Loucy (cell line): Measurements from ENCODE around the gene NAXD.

ENCODE experiments used
- CTCF ChIP-seq: fragments of 200-600 bp; sonication (generic); conservative IDR thresholded peaks from 2 replicates; pipeline ENCODE4 v1.5.1; 2014; ENCODE audit warnings: mild to moderate bottlenecking, antibody characterized with exemption, low read length
- EZH2phosphoT487 ChIP-seq: fragments of 200-600 bp; IDR thresholded peaks from 2 replicates; pipeline ENCODE4 v1.6.1; 2018; ENCODE audit warnings: antibody characterized with exemption, mild to moderate bottlenecking, moderate library complexity, borderline replicate concordance

DNA sequence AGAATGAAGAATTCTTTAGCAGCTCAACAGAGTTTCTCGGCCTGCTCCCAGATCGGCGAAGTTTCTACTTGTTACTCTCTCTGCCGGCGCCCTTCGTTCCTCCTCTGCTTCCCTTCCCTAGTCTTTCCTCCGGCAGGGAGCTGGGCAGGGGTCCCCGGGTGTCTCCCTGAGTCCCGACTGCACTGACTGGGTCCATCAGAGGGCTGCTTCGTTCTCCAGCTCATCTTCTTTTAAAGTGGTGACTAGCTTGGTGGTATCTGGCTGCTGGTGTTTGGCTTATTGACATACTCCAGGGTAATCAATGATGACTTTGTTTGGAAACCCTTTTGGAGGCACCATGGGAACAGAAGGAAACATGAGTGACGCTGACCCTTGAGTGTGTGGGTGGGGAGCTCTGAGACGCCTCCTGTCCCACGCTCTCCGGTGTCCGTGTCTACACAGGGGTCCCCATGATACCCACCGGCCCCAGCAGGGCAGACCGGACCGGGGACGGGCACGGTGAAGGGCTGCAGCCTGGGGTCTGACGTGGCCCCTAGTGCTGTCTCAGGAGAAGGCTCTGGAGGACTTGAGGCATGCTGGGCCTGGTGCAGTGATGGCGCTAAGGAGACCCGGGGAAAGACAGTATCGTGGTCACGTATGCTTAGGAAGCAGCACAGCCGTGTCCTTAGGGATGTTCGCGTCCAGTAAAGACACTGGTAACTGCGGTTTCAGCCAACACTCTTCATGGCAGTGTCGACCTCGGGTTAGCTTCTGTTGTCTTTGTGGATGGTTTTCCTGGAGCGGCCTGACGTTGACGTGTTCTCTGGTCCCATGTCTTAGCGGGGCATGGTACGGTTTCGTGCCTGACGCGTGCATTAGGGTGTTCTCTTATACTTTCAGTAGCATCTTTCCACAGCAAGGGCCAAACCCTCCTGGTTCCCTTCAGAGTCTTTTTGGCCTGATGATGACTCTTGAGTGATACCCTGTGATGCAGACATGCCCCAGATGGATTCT is 23.8 kb downstream of the NAXD start:
- no peak for TF ChIP-seq CTCF
- no peak for TF ChIP-seq EZH2phosphoT487
